HEK293T (cell line): Measurements from ENCODE around the gene AJM1.

Experiments used
- BHLHE40 ChIP-seq: fragments of 450-650 bp; IDR thresholded peaks from 2 replicates; pipeline ENCODE4 v1.6.1; 2016; ENCODE audit warnings: mild to moderate bottlenecking, moderate library complexity, borderline replicate concordance
- ELF4 ChIP-seq: fragments of 450-650 bp; IDR thresholded peaks from 2 replicates; pipeline ENCODE4 v1.6.1; 2017; ENCODE audit warnings: antibody characterized with exemption
- FOXA1 ChIP-seq: fragments of 450-650 bp; IDR thresholded peaks from 2 replicates; pipeline ENCODE4 v1.6.1; 2016; ENCODE audit warnings: mild to moderate bottlenecking
- FOXK2 ChIP-seq: fragments of 450-650 bp; IDR thresholded peaks from 2 replicates; pipeline ENCODE4 v1.6.1; 2016; ENCODE audit warnings: mild to moderate bottlenecking
- FOXM1 ChIP-seq: fragments of 450-650 bp; IDR thresholded peaks from 2 replicates; pipeline ENCODE4 v1.6.1; 2017; ENCODE audit warnings: mild to moderate bottlenecking, borderline replicate concordance
- L3MBTL2 ChIP-seq: fragments of 450-650 bp; conservative IDR thresholded peaks from 2 replicates; pipeline ENCODE4 v1.6.1; 2016; ENCODE audit warnings: mild to moderate bottlenecking
- LEF1 ChIP-seq: fragments of 450-650 bp; IDR thresholded peaks from 2 replicates; pipeline ENCODE4 v1.6.1; 2017; ENCODE audit warnings: mild to moderate bottlenecking, borderline replicate concordance
- NFRKB ChIP-seq: fragments of 450-650 bp; IDR thresholded peaks from 2 replicates; pipeline ENCODE4 v1.6.1; 2016; ENCODE audit warnings: mild to moderate bottlenecking, moderate library complexity
- SP1 ChIP-seq: fragments of 450-650 bp; IDR thresholded peaks from 2 replicates; pipeline ENCODE4 v1.6.1; 2017
- SUZ12 ChIP-seq: fragments of 450-650 bp; IDR thresholded peaks from 2 replicates; pipeline ENCODE4 v1.6.1; 2016; ENCODE audit warnings: mild to moderate bottlenecking
- ZNF384 ChIP-seq: fragments of 450-650 bp; IDR thresholded peaks from 2 replicates; pipeline ENCODE4 v1.6.1; 2016
- TF ChIP-seq, protein P1 (sequence below): fragments of 450-650 bp; IDR thresholded peaks from 2 replicates; pipeline ENCODE4 v1.6.1; 2016

DNA sequence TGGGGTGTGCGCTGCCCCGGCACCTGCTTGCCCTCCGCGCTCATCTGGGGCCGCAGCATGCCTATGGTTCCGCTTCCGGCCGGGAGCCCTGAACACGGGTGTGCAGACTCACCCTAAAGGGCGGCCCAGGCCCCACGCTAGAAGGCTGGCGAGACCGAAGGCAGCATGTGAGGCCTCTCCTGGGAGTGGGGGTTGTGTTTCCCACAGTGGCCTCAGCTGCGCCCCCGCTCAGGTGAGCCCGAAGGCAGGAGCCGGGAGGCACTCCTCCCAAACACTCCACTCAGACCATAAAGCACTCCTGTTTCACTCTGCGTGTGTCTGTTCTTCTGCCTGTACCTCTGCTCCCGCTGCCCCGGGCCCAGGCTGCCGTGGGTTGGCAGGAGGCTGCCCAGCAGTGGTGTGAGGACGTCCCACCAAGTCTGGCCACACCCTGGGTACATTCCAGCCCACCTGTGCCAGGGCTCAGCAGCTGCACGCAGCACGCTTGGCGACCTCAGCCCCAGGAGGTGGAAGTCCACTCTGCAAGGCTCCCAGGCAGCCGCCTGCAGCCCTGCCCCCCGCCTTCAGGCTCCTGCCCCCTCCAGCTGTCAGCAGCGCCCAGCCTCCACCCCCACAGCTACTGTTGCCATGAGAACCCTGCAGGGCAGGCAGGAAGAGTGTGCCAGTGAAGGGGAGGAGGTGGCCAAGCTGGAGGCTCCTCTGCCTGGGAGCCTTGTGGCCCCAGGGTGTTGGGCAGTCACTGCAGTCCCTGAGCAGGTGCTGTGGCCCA, 1.2 kb upstream of the AJM1 start:
- no peak for TF ChIP-seq FOXA1
- no peak for TF ChIP-seq L3MBTL2
- TF ChIP-seq FOXK2: no peak
- TF ChIP-seq ZNF384: no peak
- TF ChIP-seq SP1: no peak
- no peak for TF ChIP-seq SUZ12
- no peak for TF ChIP-seq ELF4
- TF ChIP-seq BHLHE40: no peak
- TF ChIP-seq LEF1: no peak
- TF ChIP-seq, protein P1, sequence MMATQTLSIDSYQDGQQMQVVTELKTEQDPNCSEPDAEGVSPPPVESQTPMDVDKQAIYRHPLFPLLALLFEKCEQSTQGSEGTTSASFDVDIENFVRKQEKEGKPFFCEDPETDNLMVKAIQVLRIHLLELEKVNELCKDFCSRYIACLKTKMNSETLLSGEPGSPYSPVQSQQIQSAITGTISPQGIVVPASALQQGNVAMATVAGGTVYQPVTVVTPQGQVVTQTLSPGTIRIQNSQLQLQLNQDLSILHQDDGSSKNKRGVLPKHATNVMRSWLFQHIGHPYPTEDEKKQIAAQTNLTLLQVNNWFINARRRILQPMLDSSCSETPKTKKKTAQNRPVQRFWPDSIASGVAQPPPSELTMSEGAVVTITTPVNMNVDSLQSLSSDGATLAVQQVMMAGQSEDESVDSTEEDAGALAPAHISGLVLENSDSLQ: no peak
- no peak for TF ChIP-seq FOXM1
- no peak for TF ChIP-seq NFRKB
